ENCODE data around the gene NUP210L.

Gene NUP210L

DNA sequence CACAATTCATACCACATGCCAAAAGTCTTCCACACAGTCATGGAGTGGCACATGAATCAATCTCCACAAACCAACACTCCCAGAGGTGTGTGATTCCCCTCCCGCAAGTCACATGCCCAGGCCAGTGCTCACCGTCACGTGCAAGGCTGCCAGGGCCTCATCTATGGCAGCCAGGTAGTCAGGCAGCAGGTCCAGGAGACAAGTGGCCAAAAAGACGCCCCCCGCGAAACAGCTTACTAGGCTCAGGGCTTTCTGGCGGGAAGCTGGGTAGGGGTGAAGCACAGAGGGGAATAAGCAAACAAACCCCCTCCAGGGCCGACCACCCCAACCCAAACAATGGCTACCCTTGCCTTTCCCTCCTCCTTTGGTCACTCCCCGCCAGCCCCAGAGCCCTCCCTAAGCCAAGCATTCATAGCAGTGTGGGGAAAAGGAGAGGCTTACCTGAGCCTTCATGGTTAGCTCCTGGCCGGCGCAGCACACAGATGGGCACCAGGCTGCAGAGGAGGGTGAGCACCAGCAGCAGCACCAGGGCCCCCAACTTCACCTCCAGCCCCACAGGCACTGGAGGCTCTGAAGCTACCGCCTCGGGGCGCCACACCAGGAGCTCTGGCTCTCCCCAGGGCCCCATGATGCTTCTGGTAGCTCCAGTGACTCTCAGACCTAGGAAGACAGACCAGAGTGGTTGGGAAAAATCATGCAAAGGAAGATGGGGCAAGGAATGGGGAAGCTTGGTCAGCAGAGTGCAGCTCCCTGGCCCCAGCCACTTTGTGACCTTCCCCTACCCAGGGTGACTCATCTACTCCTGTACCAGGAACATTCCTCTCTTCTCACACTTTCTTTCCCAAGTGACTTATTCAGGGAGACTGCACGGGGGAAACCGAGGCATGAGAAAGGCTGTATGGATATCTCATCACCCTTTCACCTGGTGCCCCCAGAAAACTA lies 192.5 kb downstream of the NUP210L start:
- no peak for DNase-seq

DNA sequence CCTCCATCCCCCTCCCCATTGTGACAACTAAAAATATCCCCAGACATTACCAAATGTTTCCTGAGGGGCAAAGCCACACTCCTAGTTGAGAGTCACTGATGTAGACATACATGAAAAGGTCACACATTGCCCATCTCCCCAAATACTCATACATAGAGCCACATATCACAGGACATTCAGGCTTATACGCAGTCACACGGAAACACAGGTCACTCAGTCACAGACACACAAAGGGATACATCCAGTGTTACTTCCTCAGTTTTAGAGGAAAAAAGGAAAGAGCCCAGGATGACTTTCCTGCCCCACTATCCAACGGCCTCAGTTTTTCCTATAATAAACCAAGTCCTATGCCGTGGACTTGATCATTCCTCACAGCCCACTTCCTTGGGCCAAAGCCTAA lies 193.5 kb downstream of the NUP210L start:
- no peak for DNase-seq

DNA sequence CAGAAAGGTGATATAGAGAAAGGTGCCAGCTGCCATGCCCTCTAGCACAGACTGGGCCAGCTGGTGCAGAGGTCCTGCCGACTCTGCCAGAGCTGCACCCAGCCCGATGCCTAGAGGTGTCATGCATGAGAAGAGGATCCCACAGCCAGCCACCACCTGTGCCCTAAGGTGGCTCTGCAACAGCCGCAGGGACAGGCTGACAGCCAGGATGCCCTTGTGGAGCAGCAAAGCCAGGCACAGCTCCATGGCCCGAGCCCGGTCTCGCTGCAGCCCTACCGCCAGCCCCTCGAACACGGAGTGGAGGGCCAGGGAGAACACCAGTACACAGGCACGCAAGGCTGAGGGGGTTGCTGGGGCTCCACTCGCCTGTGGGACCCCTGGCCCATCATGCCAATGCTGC lies 194.7 kb downstream of the NUP210L start:
- DNase-seq = no peak

DNA sequence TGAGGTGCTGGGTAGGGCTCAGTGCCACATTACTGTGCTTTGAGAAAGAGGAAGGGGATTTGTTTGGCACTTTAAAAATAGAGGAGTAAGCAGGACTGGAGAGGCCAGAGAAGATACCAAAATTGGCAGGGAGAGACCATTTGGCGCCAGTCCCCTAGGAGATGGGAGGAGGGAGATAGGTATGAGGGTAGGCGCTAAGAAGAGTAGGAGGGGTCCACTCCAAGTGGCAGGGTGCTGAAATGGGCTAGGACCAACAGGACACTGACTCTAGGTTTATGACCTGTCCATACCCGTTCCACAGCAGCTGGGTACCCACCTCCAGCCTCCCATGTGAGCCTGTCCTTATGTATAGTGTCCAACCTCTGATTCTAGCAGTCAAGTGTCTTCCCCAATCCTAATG lies 195.4 kb downstream of the NUP210L start:
- no peak for DNase-seq

DNA sequence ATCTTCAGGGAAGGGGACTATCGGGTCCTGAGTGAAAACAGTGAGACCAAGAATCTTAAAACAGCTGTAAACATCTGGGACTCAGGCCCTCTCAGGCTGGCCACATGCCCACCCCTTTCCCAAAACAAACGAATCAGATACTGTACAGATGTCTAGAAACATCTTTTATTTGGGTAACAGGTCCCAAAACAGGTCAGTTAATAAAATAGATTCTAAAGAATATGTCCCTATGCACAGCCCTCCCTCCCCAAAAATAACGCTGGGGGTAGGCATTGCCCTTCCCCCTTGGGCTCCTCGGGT lies 196.0 kb downstream of the NUP210L start:
- no peak for DNase-seq

DNA sequence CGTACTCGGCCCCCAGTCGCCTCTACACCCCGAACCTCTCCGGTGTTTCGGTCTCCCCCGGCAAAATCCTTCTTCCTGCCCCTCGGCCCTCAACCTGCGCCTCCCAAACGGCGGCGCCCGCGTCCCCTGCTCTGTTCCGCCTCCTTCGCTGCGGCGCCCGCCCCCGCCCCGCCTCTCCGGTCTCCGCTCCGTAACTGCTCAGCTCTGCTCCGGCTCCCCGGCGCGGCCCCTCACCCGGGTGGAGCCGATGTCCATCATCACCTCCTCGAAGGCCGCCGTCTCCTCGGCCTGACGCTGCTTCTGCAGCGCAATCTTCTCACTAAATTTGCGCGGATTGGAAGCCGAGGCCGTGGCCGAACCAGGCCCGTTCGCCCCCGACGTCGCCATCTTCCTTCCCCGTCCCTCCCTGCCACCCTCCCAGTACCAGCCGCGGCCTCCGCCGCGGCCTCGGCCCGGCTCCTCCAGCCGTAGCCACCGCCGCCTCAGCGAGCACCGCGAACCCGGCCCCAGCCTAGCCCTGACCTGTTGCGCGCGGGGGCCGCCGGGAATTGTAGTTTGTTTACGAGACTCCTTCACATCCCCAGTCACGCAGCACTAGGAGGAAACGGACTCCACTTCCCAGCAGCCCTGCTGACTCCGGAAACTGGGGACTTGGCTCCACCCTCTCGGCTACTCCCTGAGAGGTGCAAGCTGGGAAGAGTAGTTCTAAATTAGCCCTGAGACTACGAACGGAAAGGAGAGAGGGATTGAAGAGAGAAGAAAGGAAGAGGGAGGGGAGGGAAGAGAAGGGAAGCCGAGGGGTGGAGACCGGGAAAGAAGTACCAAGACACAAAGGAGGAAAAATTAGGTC lies 196.5 kb downstream of the NUP210L start, which contains the start of gene CRTC2:
Gene CRTC2 (minus strand): TSS at position 502 of the 850 bp plus-strand sequence. CDS start 115 bp downstream, at position 387.
- DNase-seq = peak; percentile 100

DNA sequence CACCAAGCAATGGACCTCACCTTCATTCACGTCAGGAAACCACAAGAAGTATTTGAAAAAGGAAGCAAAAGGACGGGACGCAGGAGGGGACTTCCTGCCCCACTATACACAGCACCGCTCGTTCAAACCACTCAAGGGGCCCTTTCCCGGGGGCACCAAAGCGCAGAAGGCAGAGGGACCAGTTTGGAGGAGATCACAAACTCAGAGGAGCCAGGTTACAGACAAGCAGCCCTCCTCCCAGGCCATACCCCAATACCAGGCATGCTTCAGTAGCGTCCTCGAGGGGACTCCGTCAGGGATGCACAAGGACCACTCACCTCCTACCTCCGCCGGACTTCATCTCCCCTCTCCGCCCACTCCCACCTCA lies 197.1 kb downstream of the NUP210L start:
- DNase-seq = no peak

DNA sequence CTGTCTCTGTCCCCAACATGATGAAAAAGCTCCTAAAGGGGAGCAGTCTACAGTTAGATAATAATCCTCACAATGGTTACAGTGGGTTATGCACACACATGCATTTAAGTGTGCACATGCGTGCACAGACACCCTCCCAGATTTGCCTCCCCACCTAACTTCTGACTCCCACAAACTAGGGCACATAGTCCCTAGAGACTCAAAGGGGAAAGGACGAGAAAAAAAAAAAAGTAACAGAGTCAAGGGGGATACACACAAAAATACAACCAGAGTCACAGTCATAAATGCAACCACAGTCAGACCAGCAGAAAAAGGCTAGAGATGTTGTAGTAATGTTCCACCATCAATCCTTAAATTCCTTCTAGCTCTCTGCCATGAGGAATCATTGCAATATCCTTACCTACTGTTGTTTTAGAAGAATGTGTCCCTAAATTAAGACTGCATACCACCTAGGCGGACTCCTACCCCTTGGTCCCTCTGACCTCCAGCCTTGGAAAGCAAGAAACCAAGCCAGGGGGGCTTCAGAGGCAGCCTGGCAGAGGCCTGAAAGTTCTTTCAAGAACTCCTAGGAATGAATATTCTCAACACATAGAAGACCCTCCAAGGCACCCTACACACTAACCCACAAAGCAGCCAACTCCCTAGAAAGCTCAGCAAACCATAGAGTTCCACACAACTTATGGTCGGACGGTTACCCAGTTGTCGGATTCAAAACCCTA lies 197.7 kb downstream of the NUP210L start:
- DNase-seq = no peak

DNA sequence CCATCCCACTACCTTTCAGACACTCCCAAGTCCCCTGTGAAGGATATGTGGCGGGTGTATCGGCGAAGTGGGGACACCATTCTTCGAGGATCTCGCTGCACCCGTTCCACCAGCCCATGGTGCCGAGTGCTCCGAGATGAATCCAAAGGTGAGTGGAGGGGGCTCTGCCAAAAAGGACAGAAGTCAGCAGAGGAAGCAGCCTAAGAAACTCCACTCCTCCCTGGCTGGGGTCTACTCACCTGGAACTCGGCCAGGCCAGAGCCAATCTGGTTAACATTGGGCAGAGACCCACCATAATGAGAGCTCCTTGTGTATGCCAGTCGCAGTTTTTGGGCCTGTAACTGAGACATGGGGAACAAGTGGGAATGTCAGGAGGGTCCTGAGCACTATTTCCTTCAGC lies 200.0 kb downstream of the NUP210L start:
- no peak for DNase-seq

DNA sequence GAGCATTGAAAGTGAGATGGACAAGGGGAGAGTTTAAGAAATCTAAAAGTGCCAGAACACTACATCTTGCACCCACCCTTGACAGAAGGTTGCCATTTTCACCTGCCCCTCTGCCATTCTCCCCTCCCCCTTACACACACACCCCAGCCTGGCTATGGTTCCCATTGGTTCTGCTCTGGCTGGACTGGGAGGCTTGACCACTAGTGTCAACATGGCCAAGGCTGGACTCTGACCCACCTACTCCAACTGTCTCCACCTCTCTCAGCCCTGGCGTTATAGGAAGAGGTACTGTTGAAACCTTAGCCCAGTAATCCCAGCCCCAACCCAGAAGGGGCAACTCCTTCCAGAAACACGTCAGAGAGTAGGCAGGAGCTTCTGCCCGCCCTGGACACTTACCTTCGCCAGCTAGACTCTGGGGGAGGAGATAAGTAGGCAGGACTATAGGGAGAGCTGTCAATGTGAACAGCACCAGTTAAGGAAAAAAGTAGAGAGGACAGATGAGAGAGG lies 201.0 kb downstream of the NUP210L start:
- DNase-seq = no peak

DNA sequence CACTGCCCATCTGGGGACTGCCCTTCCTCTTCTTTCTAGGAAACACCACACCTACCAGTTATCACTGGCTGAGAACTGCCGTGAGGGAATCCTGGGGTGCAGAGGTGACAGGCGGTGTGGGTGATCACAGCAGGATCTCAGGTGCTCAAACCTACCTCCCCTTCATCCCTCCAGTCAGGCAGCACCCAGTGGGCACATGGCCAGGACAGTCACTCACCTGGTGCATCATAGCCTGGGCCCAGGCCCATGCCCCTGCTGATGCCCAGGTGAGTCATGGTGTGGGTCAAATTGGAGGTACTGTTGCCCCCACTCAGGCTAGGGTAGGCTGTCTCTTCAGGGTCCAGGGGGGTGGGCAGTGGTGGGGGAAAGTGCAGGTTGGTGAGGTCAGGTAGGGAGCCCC lies 203.1 kb downstream of the NUP210L start:
- no peak for DNase-seq

DNA sequence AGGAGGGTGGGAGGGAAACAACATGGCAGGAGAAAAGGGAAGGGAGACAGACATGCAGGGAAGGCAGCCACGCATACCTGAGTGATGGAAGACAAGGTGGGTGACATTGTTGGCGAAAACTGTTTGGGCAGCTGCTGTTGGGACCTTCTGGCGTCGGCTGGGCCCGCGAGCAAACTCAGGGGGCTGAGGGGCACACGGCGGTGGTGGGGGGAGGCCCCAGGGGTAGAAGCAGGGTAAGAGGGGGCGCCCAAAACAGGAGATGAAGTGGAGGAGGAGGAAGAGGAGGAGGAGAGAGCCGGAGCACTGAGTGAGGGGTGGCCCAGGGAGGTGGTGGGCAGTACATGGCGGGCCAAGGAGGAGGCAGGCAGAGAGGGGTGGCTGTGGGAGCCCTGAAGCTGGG lies 203.7 kb downstream of the NUP210L start:
- no peak for DNase-seq

DNA sequence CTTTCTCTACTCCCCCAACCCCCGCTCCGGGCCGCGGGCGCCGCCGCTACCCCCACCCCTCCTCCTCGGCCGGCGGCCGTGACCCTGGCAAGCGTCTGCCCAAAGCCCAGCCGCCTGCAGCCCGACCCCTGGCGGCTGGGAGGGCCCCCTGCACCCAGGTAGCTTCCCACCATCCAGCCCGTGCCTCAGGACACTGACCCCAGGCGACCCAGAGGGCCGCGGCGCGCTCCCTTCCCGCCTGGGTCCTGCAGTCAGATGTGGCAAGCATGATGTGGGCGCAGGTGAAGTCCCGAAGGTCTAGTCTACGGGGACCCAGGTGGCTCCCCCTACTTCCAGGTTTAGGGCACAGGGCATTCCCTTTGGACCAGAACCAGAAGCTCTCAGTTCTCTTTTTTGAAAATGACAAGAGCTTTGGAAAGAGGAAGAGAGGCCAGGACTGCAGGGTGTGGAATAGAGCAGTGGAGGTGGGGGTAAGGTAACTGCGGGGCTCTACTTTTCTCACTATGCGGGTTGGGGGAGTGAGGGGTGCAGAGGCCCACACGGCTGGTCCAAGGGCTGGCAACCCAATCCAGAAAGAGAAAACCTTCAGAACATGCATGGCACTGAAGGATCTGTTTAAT lies 208.1 kb downstream of the NUP210L start, which contains the start of gene DENND4B:
Gene DENND4B (minus strand): TSS at position 97 of the 620 bp plus-strand sequence. CDS start 2,344 bp downstream, outside the sequence.
- peak; percentile 82 for DNase-seq

DNA sequence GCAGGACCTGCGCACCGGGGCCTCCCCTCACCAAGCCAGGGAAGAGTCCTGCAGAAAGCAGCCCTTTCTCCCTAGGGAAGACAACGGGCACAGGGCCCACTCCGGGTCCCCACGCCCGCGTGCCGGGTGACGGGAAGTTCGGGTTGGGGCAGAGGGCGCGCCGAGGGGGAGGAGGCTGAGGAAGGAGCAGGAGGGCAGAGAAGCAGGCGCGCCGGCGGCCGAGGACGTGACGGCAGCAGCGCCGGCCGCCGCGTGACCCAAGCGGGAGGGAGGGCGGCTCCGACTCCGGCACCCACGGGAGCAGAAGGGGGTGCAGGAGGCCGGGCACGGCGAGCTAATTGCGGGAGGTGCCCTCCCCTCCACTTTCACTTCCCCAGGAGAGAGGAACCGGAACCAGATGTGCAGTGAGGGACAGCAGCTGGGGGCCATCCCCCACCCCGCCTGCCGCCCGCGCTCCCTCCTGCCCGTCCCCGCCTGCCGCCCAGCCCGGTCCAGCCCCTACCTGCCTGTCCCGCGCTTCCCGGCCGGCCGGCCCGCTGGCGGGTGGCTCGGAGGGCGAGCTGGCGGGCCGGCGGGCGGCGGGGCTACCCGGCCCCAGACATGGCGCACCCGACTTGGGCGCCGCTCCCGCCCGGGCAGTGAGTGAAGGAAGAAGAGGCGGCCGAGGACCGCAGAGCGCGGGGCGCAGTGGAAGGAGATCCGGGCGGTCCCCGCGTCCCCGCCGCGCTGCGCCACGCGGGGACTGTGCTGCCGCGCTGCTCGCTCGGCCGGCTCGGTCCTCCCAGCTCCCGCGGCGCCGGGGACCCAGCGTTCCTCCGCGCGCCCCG lies 208.9 kb downstream of the NUP210L start:
- no peak for DNase-seq

DNA sequence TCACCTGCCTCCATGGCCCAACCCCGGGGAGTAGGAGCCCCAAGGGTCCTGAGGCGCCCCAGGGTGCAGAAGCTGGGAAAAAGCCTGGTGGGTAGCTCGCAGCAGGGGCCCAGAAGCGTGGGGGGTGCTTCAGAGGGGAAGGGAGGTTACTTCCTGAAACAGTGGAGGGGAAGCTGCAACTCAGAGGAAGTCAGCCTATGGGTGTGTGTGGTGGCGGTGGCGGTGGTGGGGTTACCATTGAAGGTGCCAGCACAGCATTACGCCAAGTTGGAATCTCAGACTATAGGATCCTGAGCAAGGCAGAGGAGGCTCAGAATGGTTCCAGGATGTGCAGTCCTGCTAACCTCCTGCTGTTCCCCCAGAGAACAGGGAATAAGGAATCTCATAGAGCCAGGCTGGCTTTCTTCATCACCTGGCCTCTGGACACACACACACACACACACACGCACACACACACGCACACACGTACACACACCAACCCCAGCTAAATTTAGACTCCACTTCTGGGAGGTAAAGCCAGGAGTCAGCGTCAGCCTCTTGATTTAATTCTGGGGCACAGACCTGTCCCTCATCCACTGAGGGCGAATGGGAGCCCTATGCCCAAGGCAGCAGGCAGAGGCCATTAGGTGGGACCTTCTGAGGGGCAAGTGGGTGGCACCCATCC lies 209.6 kb downstream of the NUP210L start:
- DNase-seq = no peak

DNA sequence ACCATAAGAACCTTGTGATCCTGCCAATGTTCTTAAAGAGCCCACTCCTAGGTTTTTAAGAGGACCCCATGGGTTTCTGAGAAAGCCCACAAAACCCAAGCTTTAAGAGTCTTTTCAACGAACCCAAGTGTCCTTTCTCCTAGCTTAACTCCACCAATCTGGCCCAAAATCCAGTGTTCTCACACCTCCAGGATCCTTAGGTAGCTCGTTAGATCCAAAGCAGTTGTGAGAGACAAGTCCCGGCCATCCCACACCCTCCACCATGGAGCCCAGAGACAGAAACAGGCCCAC lies 210.1 kb downstream of the NUP210L start:
- no peak for DNase-seq

DNA sequence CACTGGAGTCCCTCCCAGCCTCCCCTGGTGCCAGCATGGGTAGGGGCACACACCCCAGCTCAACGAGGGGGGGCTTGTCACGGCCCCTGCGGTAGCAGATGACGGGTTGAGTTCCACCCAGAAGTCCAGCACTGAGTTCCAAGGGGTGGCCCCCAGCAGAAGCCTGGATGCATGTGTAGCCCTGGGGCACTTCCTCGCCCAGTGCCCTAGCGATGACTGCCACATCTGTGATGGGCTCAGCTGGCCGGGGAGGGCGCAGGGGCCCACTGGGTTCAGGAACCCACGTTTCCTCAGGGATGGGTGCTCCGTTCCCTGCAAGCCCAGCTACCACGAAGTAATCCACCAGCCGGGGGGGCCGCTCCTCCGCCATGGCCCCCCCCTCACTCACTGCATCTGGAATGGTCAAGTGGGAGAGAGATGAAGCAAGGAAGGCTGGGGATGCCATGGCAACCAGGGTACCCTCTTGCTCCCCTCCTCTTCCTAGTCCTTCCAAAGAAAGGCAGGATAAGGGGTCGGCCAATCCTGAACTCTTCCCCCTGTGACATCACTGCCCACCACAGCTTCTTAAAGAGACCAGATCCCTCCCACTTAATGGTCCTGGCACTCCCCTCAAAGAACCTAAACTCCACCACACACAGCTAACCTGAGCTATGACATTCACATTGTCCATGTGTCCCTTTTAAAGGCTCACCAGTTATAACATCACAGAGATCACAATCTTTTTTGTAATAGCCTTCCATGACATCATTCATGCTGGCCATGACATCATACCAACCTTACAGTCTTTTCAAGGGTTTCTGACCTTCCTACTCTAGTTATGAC lies 210.7 kb downstream of the NUP210L start:
- no peak for DNase-seq

DNA sequence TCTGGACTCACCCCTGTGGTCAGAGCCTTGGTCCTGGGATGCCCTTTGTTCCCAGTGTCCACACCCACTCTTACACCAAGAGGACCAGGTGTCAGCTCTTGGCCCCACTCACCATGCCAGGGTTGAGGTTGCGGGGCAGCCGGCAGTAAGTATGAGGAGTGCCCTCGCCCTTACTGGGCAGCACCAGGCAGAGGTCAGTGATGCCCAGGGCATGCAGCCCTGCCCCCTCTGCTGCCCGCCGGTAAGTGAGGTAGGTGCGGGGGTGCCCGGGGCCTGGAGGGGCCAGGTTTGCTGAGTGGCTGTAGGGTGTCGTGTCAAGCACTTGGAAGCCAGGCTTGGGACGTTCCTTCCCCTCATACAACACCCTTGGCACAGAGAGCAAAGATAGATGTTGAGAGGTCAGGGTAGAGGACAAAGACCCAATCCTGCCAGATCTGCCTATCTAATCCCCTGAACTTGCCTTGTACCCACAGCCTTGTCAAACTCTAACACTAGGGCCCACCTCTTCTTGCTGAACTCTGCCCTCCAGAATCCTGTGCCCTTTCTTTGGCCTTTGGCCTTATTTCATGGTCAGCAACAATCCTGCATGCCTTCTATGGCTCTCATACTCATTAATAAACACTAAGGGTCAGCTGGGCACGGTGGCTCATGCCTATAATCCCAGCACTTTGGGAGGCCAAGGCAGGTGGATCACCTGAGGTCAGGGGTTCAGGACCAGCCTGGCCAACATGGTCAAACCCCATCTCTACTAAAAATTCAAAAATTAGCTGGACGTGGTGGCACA lies 211.9 kb downstream of the NUP210L start:
- DNase-seq = no peak
